ENCODE results near the gene A2ML1.
"Not testable (repeated sequence)": the region's sequence is repeated elsewhere in the genome, so short reads cannot be mapped to it uniquely, and the experiment has no call there.

A2ML1 gene

GRCh38 chr12:8837291-8837690 lies 14.9 kb downstream of the A2ML1 start:
- no peak for TF ChIP-seq POLR2AphosphoS5 (IDR thresholded peaks at IDR 0.05; ENCODE audit: low read depth, low read length)
- no peak for TF ChIP-seq POU2F2 (IDR thresholded peaks at IDR 0.05; ENCODE audit: low read depth, low read length)
- TF ChIP-seq SPI1 (IDR thresholded peaks at IDR 0.05; ENCODE audit: low read depth, low read length), result no peak
- no peak for TF ChIP-seq PAX5 (IDR thresholded peaks at IDR 0.05; ENCODE audit: insufficient read depth, low read length, severe bottlenecking)
- no peak for TF ChIP-seq TAF1 (IDR thresholded peaks at IDR 0.05; ENCODE audit: low read depth, low read length)
- no peak for TF ChIP-seq POLR2A (IDR thresholded peaks at IDR 0.05; ENCODE audit: low read depth, low read length)
- DNase-seq (ENCODE audit: insufficient read length, low spot score) (no peak), FAIRE-seq (no peak)

DNA sequence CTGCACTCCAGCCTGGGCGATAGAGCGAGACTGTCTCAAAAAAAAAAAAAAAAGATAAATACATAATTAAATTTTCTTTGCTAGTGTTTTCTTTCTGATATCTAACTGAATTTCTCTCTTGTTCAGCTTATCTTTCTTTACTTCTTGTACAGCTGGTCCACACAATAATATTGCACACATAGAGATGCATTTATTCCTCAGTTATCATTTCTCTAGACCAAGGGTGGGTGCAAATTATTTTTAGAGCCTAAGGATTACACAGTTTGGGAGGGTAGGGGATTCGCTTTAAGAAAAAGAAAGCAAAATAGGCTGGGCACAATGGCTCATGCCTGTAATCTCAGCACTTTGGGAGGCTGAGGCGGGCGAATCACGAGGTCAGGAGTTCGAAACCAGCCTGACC lies 17.9 kb downstream of the A2ML1 start:
- no peak for FAIRE-seq
- TF ChIP-seq POLR2A (IDR thresholded peaks at IDR 0.05; ENCODE audit: low read depth, low read length) (no peak), SPI1 (IDR thresholded peaks at IDR 0.05; ENCODE audit: low read depth, low read length) (no peak), PAX5 (IDR thresholded peaks at IDR 0.05; ENCODE audit: insufficient read depth, low read length, severe bottlenecking) (no peak), POLR2AphosphoS5 (IDR thresholded peaks at IDR 0.05; ENCODE audit: low read depth, low read length) (no peak), TAF1 (IDR thresholded peaks at IDR 0.05; ENCODE audit: low read depth, low read length) (no peak), POU2F2 (IDR thresholded peaks at IDR 0.05; ENCODE audit: low read depth, low read length) (no peak)
- DNase-seq (ENCODE audit: insufficient read length, low spot score), result no peak

DNA sequence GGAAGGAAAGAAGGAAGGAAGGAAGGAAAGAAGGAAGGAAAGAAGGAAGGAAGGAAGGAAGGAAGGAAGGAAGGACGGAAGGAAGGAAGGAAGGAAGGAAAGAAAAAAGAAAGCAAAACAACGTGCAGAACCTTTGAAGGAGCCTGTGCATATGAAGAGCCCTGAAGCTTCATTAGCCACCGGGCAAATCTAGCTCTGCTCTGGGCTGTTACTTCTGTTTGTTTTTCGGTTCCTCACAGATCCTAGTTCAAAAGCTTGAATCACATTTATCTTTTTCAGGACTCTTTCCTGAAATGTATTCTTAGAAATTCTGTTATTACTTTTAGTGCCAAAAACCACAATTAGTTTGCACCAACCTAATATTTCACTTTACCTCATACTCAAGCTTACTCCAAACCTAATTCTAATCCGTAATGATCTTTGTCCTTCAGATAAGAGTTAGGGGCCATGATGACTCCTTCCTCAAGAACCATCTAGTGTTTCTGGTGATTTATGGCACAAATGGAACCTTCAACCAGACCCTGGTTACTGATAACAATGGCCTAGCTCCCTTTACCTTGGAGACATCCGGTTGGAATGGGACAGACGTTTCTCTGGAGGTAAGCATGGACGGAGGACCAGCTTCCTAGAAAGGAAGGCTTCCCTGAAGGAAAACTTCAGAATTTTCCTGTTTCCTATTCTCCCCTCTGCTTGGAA lies 18.7 kb downstream of the A2ML1 start:
- TF ChIP-seq PAX5 (IDR thresholded peaks at IDR 0.05; ENCODE audit: insufficient read depth, low read length, severe bottlenecking), result no peak
- no peak for TF ChIP-seq POLR2AphosphoS5 (IDR thresholded peaks at IDR 0.05; ENCODE audit: low read depth, low read length)
- no peak for TF ChIP-seq SPI1 (IDR thresholded peaks at IDR 0.05; ENCODE audit: low read depth, low read length)
- no peak for TF ChIP-seq POU2F2 (IDR thresholded peaks at IDR 0.05; ENCODE audit: low read depth, low read length)
- no peak for TF ChIP-seq POLR2A (IDR thresholded peaks at IDR 0.05; ENCODE audit: low read depth, low read length)
- TF ChIP-seq TAF1 (IDR thresholded peaks at IDR 0.05; ENCODE audit: low read depth, low read length), result no peak
- FAIRE-seq, result no peak
- no peak for DNase-seq (ENCODE audit: insufficient read length, low spot score)

GRCh38 chr12:8841778-8842177 lies 19.4 kb downstream of the A2ML1 start:
- FAIRE-seq, result no peak
- DNase-seq (ENCODE audit: insufficient read length, low spot score), result no peak
- no peak for TF ChIP-seq TAF1 (IDR thresholded peaks at IDR 0.05; ENCODE audit: low read depth, low read length)
- TF ChIP-seq POLR2AphosphoS5 (IDR thresholded peaks at IDR 0.05; ENCODE audit: low read depth, low read length), result no peak
- no peak for TF ChIP-seq POU2F2 (IDR thresholded peaks at IDR 0.05; ENCODE audit: low read depth, low read length)
- no peak for TF ChIP-seq POLR2A (IDR thresholded peaks at IDR 0.05; ENCODE audit: low read depth, low read length)

DNA sequence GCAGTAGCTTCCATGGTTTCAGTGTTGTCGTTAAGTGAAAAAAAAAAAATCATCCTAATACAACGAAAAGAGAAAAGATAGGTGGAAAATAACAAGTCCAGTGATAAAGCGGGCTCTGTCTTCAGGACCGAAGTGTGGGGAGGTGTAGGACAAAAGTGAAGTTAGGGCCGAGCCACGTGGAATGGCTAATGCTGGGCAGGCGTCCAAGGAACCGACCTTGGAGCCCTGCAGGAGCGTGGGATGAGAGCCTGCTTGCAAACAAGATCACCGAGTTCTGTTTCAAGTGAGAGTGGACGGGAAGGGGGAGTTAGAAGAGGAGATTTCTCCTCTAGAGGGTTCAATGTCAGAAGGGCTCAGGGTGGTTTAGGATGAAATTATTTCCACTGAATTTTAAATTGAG lies 22.2 kb downstream of the A2ML1 start:
- TF ChIP-seq POLR2AphosphoS5 (IDR thresholded peaks at IDR 0.05; ENCODE audit: low read depth, low read length) (no peak), PAX5 (IDR thresholded peaks at IDR 0.05; ENCODE audit: insufficient read depth, low read length, severe bottlenecking) (no peak), SPI1 (IDR thresholded peaks at IDR 0.05; ENCODE audit: low read depth, low read length) (no peak), TAF1 (IDR thresholded peaks at IDR 0.05; ENCODE audit: low read depth, low read length) (no peak), POU2F2 (IDR thresholded peaks at IDR 0.05; ENCODE audit: low read depth, low read length) (no peak), POLR2A (IDR thresholded peaks at IDR 0.05; ENCODE audit: low read depth, low read length) (no peak)
- FAIRE-seq, result no peak
- DNase-seq (ENCODE audit: insufficient read length, low spot score), result no peak

GRCh38 chr12:8846305-8846704 lies 23.9 kb downstream of the A2ML1 start:
- no peak for DNase-seq (ENCODE audit: insufficient read length, low spot score)
- TF ChIP-seq TAF1 (IDR thresholded peaks at IDR 0.05; ENCODE audit: low read depth, low read length), result no peak
- TF ChIP-seq POU2F2 (IDR thresholded peaks at IDR 0.05; ENCODE audit: low read depth, low read length), result no peak
- TF ChIP-seq SPI1 (IDR thresholded peaks at IDR 0.05; ENCODE audit: low read depth, low read length), result no peak
- TF ChIP-seq POLR2A (IDR thresholded peaks at IDR 0.05; ENCODE audit: low read depth, low read length), result no peak
- no peak for TF ChIP-seq POLR2AphosphoS5 (IDR thresholded peaks at IDR 0.05; ENCODE audit: low read depth, low read length)
- TF ChIP-seq PAX5 (IDR thresholded peaks at IDR 0.05; ENCODE audit: insufficient read depth, low read length, severe bottlenecking), result no peak
- FAIRE-seq, result no peak

DNA sequence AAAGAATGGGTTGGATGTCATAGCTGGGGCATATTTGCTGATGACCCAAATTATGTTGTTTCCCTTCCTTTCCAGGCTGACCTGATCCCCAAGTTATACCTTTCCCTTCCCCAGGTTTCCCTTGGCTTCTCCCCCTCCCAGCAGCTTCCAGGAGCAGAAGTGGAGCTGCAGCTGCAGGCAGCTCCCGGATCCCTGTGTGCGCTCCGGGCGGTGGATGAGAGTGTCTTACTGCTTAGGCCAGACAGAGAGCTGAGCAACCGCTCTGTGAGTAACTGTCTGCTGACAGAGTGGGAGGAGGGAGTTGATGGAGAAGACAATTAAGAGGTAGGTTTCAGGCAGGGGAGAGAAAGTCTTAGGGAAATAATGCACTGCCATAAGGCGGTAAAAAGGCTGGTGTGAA lies 25.0 kb downstream of the A2ML1 start:
- DNase-seq (ENCODE audit: insufficient read length, low spot score) (no peak), FAIRE-seq (no peak)
- no peak for TF ChIP-seq SPI1 (IDR thresholded peaks at IDR 0.05; ENCODE audit: low read depth, low read length)
- no peak for TF ChIP-seq TAF1 (IDR thresholded peaks at IDR 0.05; ENCODE audit: low read depth, low read length)
- TF ChIP-seq PAX5 (IDR thresholded peaks at IDR 0.05; ENCODE audit: insufficient read depth, low read length, severe bottlenecking), result no peak

GRCh38 chr12:8849876-8850275 lies 27.5 kb downstream of the A2ML1 start:
- no peak for FAIRE-seq
- no peak for DNase-seq (ENCODE audit: insufficient read length, low spot score)
- TF ChIP-seq SPI1 (IDR thresholded peaks at IDR 0.05; ENCODE audit: low read depth, low read length) (no peak), POLR2AphosphoS5 (IDR thresholded peaks at IDR 0.05; ENCODE audit: low read depth, low read length) (no peak), PAX5 (IDR thresholded peaks at IDR 0.05; ENCODE audit: insufficient read depth, low read length, severe bottlenecking) (no peak), POU2F2 (IDR thresholded peaks at IDR 0.05; ENCODE audit: low read depth, low read length) (no peak), TAF1 (IDR thresholded peaks at IDR 0.05; ENCODE audit: low read depth, low read length) (no peak)

DNA sequence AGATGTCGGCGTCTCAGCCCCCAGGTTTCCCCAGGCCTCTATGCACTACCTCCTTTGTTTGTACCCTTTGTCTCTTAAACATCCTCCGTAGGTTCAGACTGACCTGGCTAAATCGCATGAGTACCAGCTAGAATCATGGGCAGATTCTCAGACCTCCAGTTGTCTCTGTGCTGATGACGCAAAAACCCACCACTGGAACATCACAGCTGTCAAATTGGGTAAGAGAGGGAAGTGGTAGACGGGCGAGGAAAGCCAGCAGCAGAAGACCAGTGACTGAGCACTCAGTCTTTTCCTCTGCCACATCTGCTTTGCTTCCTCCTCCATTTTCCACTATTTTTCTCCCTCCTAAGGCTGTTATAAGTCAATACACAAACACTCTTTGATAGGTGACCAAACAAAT lies 29.7 kb downstream of the A2ML1 start:
- TF ChIP-seq POLR2A (IDR thresholded peaks at IDR 0.05; ENCODE audit: low read depth, low read length), result no peak
- no peak for TF ChIP-seq SPI1 (IDR thresholded peaks at IDR 0.05; ENCODE audit: low read depth, low read length)
- no peak for TF ChIP-seq TAF1 (IDR thresholded peaks at IDR 0.05; ENCODE audit: low read depth, low read length)
- TF ChIP-seq POLR2AphosphoS5 (IDR thresholded peaks at IDR 0.05; ENCODE audit: low read depth, low read length), result no peak
- TF ChIP-seq POU2F2 (IDR thresholded peaks at IDR 0.05; ENCODE audit: low read depth, low read length), result no peak
- no peak for TF ChIP-seq PAX5 (IDR thresholded peaks at IDR 0.05; ENCODE audit: insufficient read depth, low read length, severe bottlenecking)
- FAIRE-seq (no peak), DNase-seq (ENCODE audit: insufficient read length, low spot score) (no peak)

DNA sequence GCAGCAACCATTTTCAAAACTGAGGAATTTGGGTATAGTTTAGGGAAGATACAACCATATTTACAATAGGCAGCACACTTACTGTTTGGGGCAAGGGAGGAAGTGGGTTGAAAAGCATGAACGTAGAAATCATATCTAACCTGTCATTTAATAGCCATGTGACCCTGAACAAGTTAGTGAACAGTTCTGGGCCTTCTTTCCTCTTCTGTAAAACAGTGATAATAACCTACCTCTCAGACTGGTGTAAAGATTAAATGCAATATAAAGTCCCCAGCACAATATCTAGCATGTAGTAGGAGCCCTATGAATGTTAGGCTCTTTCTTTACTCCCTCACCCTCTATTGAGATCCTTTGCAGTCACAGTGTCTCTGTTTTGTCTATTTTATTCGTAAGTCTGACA lies 33.5 kb downstream of the A2ML1 start:
- TF ChIP-seq SPI1 (IDR thresholded peaks at IDR 0.05; ENCODE audit: low read depth, low read length) (no peak), POLR2AphosphoS5 (IDR thresholded peaks at IDR 0.05; ENCODE audit: low read depth, low read length) (no peak), TAF1 (IDR thresholded peaks at IDR 0.05; ENCODE audit: low read depth, low read length) (no peak), POLR2A (IDR thresholded peaks at IDR 0.05; ENCODE audit: low read depth, low read length) (no peak), POU2F2 (IDR thresholded peaks at IDR 0.05; ENCODE audit: low read depth, low read length) (no peak), PAX5 (IDR thresholded peaks at IDR 0.05; ENCODE audit: insufficient read depth, low read length, severe bottlenecking) (no peak)
- FAIRE-seq (no peak), DNase-seq (ENCODE audit: insufficient read length, low spot score) (no peak)

- DNase-seq (ENCODE audit: insufficient read length, low spot score); FAIRE-seq: not testable (repeated sequence)
Measured at GRCh38 chr12:8859448-8859847, 37.0 kb downstream of the A2ML1 start.

Measured in GM12891 (cell line).